HG03103 (cell line): ENCODE results near the gene TSHZ3.

ENCODE experiments used
- ATAC-seq: cut with Tn5 transposase; IDR thresholded peaks from one replicate; pipeline ENCODE4 v1.9.1; 2021; ENCODE audit warnings: low read depth; ENCODE audit not compliant: unreplicated experiment

The TSHZ3 gene

GRCh38 chr19:31354799-31355664, 5.8 kb upstream of the TSHZ3 start:
- ATAC-seq = no peak

GRCh38 chr19:31354316-31354715, 5.1 kb upstream of the TSHZ3 start:
- no peak for ATAC-seq

DNA sequence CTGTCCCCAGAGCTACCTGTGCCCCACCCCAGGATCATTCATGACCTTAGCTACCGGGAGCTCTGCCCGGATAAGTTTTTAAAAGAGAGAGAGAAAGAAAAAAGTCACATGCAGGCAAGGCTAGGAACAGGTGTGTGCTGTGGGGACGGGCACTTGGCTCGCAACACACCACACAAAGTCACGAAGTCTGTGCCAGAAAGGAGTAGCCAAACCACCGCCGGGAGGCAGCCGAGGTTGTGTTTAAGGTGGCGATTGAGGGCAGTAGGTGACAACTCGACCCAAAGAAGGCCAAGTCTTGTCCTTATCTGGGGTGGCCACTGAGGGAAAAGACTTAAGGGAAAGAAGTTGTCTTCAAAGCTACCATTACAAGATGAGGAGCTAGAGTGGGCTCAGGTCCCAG, 4.6 kb upstream of the TSHZ3 start:
- no peak for ATAC-seq

- no peak for ATAC-seq
Observed at GRCh38 chr19:31352782-31353651, 3.8 kb upstream of the TSHZ3 start.

DNA sequence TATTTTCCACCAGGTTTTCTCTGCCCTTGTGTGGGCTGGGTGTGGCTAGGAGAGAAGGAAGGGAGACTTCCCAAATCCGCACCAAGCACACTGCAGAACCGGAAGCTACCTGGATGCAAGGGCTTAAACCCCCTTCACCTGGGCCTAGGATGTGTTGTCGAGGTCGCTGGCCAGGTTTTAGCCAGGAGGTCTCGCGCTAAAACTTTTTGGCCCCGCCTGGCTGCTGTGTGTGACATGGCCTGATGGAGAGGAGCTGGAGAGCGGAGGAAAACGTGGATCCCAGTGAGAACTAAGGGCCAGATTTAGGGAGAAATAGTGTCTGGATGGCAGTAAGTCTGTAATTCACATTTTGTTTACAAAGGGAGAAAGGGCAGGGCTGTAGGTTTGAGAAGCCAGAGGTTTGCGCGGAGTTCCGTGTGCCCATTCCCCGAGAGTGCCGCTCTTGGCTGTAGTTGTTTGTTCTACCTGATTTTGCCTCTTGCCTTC, 3.1 kb upstream of the TSHZ3 start:
- no peak for ATAC-seq

GRCh38 chr19:31351855-31352195, 2.6 kb upstream of the TSHZ3 start:
- no peak for ATAC-seq

- ATAC-seq = no peak
Observed at GRCh38 chr19:31351056-31351854, 2.0 kb upstream of the TSHZ3 start.

DNA sequence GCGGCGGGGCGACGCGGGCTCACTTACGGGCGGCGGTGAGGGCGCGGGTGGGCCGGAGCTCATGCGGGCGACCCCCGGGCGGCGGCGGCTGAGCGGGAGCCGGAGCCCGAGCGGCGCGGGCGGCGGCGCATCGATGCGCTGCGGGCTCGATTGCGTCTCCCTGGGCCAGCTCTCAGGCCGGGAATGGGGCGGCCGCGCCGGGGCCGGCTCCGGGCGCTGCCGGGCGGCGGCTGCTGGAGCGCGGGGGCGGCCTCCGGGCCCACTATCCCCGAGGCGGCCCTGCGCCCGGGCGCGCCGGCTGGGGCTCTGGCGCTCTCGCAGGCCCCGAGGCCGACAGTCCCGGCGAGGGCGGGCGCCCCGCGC, 1.4 kb upstream of the TSHZ3 start:
- no peak for ATAC-seq

DNA sequence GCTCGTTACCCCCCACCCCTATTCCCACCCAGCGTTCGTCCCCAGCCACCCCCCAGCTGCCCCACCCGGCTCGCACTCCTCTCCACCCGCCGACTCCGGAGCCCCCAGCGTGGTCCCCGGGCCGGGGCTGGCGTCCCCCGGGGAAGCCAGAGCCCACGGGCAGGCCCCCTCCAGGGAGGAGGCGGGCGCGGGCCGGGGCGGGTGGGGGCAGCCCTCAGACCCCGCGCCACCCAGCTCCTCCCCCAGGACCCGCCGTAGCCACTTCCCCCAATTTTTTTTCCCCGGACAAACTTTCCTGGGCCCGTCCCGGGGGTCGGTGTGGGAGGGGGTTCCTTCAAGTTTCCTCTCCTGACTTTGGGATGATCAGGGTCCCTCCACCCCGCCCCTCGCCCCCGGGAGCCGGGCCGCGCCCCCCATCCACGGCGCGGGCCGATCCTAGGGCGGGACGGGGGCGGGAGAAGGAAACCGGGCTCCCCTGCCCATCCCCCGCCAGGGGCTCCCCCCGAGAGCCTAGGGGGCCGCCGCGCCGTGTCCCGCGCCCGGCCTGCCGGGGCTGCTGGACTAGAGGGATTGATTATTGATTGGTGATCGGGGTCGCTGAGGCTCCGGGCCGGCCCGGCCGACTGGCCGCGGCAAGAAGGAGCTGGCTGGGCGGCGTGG, 927 bp upstream of the TSHZ3 start:
- no peak for ATAC-seq

DNA sequence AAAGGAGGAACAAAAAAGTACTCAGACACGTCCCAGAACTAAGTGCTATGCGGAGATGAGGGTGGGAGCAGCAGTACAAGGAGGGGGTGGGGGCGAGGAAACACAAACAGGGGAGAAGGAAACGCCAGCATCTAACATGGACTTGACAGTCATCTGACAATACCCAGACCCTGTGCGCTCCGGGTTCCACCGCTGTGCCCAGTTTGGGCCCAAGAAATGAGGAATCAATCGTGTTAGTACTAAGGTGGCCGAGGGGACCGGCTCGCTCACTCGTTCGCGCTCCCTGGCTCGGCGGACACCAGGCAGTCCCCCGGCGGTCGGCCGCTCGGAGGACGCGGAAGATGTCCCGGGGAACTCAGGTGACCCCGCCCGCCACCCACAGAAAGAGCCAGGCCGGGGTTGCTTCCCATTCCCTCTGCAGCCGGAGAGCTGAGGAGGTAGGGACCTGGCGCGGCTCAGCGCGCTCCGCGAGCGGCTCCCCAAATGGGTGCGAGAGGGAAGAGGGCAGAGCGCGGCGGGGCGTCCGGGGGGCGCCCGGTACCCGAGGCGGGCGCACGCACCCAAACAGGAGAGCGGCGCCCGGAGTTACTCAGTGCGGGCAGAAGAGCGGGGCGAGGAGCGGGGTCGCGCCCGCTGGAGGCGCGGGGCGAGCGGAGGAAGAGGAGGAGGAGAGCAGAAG, 616 bp downstream of the TSHZ3 start:
- ATAC-seq = no peak

DNA sequence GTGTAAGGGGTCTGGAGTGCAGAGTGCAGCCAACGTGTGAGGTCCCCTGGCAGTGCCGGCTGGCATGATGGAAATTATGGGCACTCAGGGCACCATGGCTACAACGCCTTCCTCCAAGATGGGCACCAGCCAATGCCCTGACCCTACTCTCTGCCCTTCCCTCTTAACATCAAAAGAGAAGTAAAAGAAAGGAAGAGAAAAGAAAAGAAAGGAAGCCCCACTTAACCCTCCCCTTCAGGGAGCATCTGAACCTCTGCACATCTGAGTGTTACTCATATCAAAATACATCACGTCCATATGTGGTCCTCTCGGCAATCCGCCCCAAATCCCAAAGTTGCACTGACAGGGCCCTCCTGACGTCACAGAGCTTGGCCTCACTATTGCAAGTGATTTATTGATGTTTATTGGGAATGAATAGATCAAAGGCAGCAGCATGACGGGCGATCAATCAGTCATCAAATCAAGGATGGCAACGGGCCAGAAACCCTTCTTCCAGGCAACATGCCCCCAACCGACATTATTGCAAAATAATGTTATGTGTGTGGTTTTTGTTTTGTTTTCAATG, 1.3 kb downstream of the TSHZ3 start:
- no peak for ATAC-seq

- no peak for ATAC-seq
Observed at GRCh38 chr19:31347354-31347753, 1.9 kb downstream of the TSHZ3 start.

- no peak for ATAC-seq
Observed at GRCh38 chr19:31346184-31347059, 2.8 kb downstream of the TSHZ3 start.

DNA sequence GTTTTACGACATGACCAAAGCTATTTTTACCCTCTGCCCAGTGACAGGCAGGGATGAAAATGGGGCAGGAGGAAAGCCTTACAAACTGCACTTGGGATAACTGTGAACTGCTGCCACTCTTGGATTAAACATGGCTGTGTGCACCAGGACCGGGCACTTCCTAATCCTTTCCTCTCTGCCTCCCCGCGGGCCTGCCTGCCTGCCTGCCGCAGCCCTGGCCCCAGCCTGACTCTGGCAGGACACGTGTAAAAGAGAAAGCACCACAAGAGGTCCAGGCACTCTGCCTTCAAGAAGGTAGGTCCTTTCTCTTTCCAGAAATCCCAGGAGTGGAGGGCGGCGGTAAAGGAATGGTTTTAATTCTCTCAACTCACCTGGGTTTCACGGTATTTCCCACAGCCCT, 4.8 kb downstream of the TSHZ3 start:
- no peak for ATAC-seq

- ATAC-seq = no peak
Observed at GRCh38 chr19:31342926-31343325, 6.3 kb downstream of the TSHZ3 start.

GRCh38 chr19:31340042-31341025, 8.9 kb downstream of the TSHZ3 start:
- no peak for ATAC-seq

GRCh38 chr19:31339411-31339810, 9.8 kb downstream of the TSHZ3 start:
- ATAC-seq = no peak
